GM23248 (cell line): ENCODE measurements around the gene NID2. TPM values are rescaled to one million over a fixed set of nuclear protein-coding genes. Genes with fewer than 3 reads are reported as not detected.

Source experiments
- DNase-seq: peaks from one replicate; pipeline ENCODE4 v3.0.0-alpha.2; 2015
- H2AFZ ChIP-seq: fragments of 200-600 bp; sonication (generic); 2 replicates; pipeline ENCODE4 v1.6.1; 2016; ENCODE audit warnings: antibody characterized with exemption
- H3F3A ChIP-seq: fragments of 200-600 bp; sonication (generic); 2 replicates; pipeline ENCODE4 v1.6.1; 2016; ENCODE audit warnings: mild to moderate bottlenecking, antibody characterized with exemption, mixed run types; ENCODE audit not compliant: insufficient read depth
- H3K27ac ChIP-seq: fragments of 200-600 bp; sonication (generic); 2 replicates; pipeline ENCODE4 v1.5.1; 2016; ENCODE audit warnings: mild to moderate bottlenecking
- H3K27me3 ChIP-seq: fragments of 200-600 bp; sonication (generic); replicated peaks from 2 replicates; pipeline ENCODE4 v1.6.1; 2016; ENCODE audit warnings: mild to moderate bottlenecking; ENCODE audit not compliant: insufficient read depth
- H3K36me3 ChIP-seq: fragments of 200-600 bp; sonication (generic); 2 replicates; pipeline ENCODE4 v1.6.1; 2016; ENCODE audit warnings: low read depth, mild to moderate bottlenecking
- H3K4me1 ChIP-seq: fragments of 200-600 bp; sonication (generic); 2 replicates; pipeline ENCODE4 v1.6.1; 2016; ENCODE audit warnings: mild to moderate bottlenecking; ENCODE audit not compliant: insufficient read depth
- H3K4me2 ChIP-seq: fragments of 200-600 bp; sonication (generic); one replicate; pipeline ENCODE4 v1.6.1; 2016; ENCODE audit warnings: mild to moderate bottlenecking; ENCODE audit not compliant: unreplicated experiment
- H3K4me3 ChIP-seq: fragments of 200-600 bp; sonication (generic); 2 replicates; pipeline ENCODE4 v1.5.1; 2016; ENCODE audit warnings: mild to moderate bottlenecking
- H3K79me2 ChIP-seq: fragments of 200-600 bp; sonication (generic); 2 replicates; pipeline ENCODE4 v1.6.1; 2016; ENCODE audit warnings: mild to moderate bottlenecking; ENCODE audit not compliant: insufficient read depth
- H3K9ac ChIP-seq: fragments of 200-600 bp; sonication (generic); 2 replicates; pipeline ENCODE4 v1.6.1; 2016; ENCODE audit warnings: mild to moderate bottlenecking
- H3K9me2 ChIP-seq: fragments of 200-600 bp; sonication (generic); 2 replicates; pipeline ENCODE4 v1.6.1; 2016; ENCODE audit warnings: mixed run types, mild to moderate bottlenecking, moderate library complexity; ENCODE audit not compliant: insufficient read depth
- H3K9me3 ChIP-seq: fragments of 200-600 bp; sonication (generic); one replicate; pipeline ENCODE4 v1.6.1; 2017; ENCODE audit warnings: low read depth
- H4K20me1 ChIP-seq: fragments of 200-600 bp; sonication (generic); 2 replicates; pipeline ENCODE4 v1.6.0; 2016; ENCODE audit not compliant: insufficient read depth
- EZH2 ChIP-seq: fragments of 200-600 bp; sonication (generic); IDR thresholded peaks from 2 replicates; pipeline ENCODE4 v1.6.1; 2018; ENCODE audit warnings: antibody characterized with exemption, mild to moderate bottlenecking; ENCODE audit not compliant: insufficient read depth, poor library complexity, severe bottlenecking
- EZH2phosphoT487 ChIP-seq: fragments of 200-600 bp; sonication (generic); IDR thresholded peaks from 2 replicates; pipeline ENCODE4 v1.6.1; 2018; ENCODE audit warnings: antibody characterized with exemption, moderate library complexity, mild to moderate bottlenecking, low read depth; ENCODE audit not compliant: insufficient read depth
- WGBS, 2 experiments: methylation state at CpG; one replicate each; pipeline ENCODE4 v1.1.6; 2015 to 2017; ENCODE audit warnings: low lambda C conversion rate in 2 of 2, low coverage in 1 of 2; ENCODE audit errors: missing lambda C conversion rate in 2 of 2; 5-methylcytosine and 5-hydroxymethylcytosine counted together
- in situ Hi-C: fragments of 300-500 bp; cut with MboI; formaldehyde crosslinking; loops from 2 replicates; pipeline ENCODE4 v1.15.0; 2020
- polyA plus RNA-seq: library from polyadenylated mRNA; unstranded; fragments of >200 nt; fragmentation: Nextera tagmentation; extraction: Ambion mirVana; gene quantifications from 2 replicates; pipeline ENCODE4 v1.2.1, GENCODE V29; 2016
- total RNA-seq: library from RNA; depleted of rRNA; stranded (reverse); fragments of >200 nt; shearing (Covaris generic); gene quantifications from 2 replicates; pipeline ENCODE4 v1.2.3, GENCODE V29; 2014

The NID2 gene
- total and polyA plus RNA-seq, 2 experiments from 2014 or later: 39.8 to 59.8 TPM

DNA sequence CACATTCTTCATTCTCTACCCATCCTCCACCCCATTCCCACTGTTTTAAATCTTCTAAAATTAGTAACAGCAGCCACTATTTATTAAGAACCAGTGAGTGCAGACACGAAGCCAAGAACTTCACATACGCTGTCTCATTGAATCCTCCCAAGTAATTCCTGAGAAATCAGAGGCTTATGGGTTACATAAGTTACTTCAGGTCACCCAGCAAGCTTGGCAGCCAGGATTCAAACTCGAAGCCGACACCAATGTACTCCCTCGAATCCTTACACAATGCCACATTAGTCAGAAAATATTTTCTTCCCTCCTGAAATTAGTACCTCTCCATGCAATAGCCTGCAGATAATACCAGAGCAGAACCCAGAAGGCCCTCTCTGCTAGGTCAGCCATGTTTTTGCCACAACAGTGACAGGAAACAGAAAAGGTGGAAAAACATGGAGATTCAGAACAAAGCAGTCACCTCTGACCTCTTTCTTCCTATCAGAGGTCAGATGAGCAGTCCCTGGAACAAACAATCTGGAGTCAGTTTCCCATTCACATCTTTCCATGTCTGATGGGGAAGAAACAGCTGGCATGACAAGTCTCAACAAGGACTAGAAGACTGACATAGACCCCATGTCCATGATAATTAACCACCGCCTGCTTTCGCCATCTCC is 16.4 kb downstream of the NID2 start:
- DNase-seq: peak; percentile 95
- Histone ChIP-seq H3K9ac (peak overlapping the region; percentile 76), H3K9me2 (no peaks in the 10 kb centered on the region), H3K9me3 (no peaks in the 10 kb centered on the region), H3K27me3 (no peaks in the 10 kb centered on the region), H2AFZ (no peak overlapping the region), H3K4me1 (peaks cover 63% of the 10 kb centered on the region), H3F3A (peaks cover 43% of the 10 kb centered on the region), H3K36me3 (no peaks in the 10 kb centered on the region), H3K4me3 (peak overlapping the region; percentile 30; the same call in 1 of the 2 replicates), H3K27ac (peak overlapping the region; percentile 94), H4K20me1 (no peaks in the 10 kb centered on the region), H3K4me2 (peak overlapping the region; percentile 54), H3K79me2 (peaks cover 40% of the 10 kb centered on the region)
- TF ChIP-seq EZH2phosphoT487 (no peak), EZH2 (no peak)
- 27 to 30% methylated on average over 7 of the region's 7 CpGs for WGBS, 2 experiments
- in situ Hi-C loops: no loop called here

DNA sequence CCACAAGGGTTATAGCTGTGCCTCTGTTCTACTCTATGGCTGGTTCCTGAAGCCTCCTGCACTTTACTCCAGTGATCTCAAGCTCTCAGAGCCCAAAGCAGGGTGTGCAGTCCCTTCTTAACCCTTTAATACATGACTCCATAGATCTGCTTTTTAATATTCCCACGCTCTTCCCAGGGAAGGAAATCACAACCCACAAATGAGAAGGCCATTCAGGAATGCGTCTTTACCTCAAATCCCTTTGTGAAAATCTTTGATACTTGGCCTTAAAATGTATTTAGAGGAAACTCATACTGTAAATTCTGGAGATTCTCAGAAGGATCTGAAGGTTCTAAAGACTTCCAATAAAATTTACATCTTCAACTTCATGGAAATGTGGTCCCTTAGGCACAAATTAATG is 17.0 kb downstream of the NID2 start:
- H3K9me3 ChIP-seq: no peaks in the 10 kb centered on the region
- H3K27ac ChIP-seq: peak overlapping the region; percentile 94
- DNase-seq: peak; percentile 78
- no peak overlapping the region for H2AFZ ChIP-seq
- H3K4me2 ChIP-seq: peak overlapping the region; percentile 54
- H3K9me2 ChIP-seq: no peaks in the 10 kb centered on the region
- in situ Hi-C loops: no loop called here
- WGBS, 2 experiments: 13 to 18% methylated on average over 2 of the region's 2 CpGs
- peak overlapping the region; percentile 30; the same call in 1 of the 2 replicates for H3K4me3 ChIP-seq
- H3K36me3 ChIP-seq: no peaks in the 10 kb centered on the region
- H3F3A ChIP-seq: peaks cover 43% of the 10 kb centered on the region
- peak overlapping the region; percentile 76 for H3K9ac ChIP-seq
- H4K20me1 ChIP-seq: no peaks in the 10 kb centered on the region
- peaks cover 63% of the 10 kb centered on the region for H3K4me1 ChIP-seq
- no peaks in the 10 kb centered on the region for H3K27me3 ChIP-seq
- H3K79me2 ChIP-seq: peaks cover 45% of the 10 kb centered on the region
- TF ChIP-seq EZH2: no peak
- no peak for TF ChIP-seq EZH2phosphoT487

DNA sequence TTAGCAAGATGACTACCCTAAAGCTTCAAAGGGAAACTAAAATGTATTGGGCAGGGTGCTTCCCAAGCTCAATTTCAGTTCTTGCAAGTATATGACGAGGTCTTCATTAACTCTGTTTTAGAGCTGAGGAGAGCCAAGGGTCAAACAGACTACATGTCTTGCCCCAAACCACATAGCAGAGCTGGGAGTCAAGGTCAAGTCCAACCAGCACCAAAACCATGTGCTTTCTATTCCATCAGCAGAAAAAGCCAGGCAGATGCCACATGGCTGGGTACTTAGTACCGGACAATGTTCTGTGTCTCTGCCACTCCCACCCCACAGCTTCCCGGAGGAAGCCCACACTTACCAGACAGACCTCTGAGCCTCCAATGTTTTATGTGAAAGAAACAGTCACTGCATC is 17.6 kb downstream of the NID2 start:
- H4K20me1 ChIP-seq: no peaks in the 10 kb centered on the region
- peak overlapping the region; percentile 94 for H3K27ac ChIP-seq
- H2AFZ ChIP-seq: no peak overlapping the region
- H3K4me3 ChIP-seq: no peak overlapping the region
- H3K27me3 ChIP-seq: no peaks in the 10 kb centered on the region
- H3K4me1 ChIP-seq: peaks cover 67% of the 10 kb centered on the region
- no peak for TF ChIP-seq EZH2
- TF ChIP-seq EZH2phosphoT487: no peak
- peak overlapping the region; percentile 54 for H3K4me2 ChIP-seq
- no peaks in the 10 kb centered on the region for H3K36me3 ChIP-seq
- no peaks in the 10 kb centered on the region for H3K9me2 ChIP-seq
- H3F3A ChIP-seq: peaks cover 43% of the 10 kb centered on the region
- DNase-seq: peak; percentile 21
- in situ Hi-C loops: no loop called here
- 77% methylated on average over 3 of the region's 3 CpGs for WGBS, 2 experiments
- peaks cover 52% of the 10 kb centered on the region for H3K79me2 ChIP-seq
- peak overlapping the region; percentile 76 for H3K9ac ChIP-seq
- no peaks in the 10 kb centered on the region for H3K9me3 ChIP-seq

DNA sequence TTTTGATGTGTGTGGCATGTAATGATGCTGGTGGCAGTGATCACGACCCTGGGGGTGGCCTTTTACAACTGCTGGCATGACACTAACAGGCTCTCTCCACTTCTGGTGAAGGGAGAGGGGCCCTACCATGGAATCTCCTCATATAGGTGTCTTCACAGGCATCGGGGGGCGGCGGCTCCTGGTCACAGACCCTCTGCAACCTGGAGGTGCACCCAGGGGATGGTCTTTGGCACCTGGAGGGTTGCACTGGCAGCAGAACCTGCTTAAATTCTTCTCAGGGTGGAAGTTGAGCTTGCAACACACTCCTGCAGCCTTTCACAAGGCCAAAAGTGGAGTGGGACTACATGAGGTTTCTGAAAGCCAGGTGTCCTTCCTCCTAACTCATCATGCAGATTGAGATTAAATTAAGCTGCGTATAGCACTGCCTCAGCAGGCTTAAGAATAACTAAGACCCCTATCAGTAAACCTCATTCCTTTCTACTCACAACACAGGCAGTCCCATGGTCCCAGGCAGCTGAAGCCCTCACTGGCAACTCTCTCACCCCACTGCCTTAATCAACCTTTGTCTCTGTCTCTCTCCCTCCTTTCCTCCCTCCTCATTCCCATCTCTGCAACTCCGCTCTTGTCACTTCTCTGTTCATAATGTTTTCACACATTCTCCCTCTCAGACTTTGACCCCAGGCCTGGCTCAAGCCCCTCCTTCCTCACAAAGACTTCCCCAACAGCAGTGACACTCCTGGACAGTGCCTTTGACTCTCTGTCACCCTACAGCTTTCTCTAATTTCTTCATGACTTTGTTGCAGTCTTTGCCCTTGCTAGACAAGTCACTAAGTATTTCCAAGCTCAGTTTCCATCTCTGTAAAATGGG is 18.9 kb downstream of the NID2 start:
- no peak overlapping the region for H2AFZ ChIP-seq
- 78% methylated on average over 6 of the region's 6 CpGs for WGBS, 2 experiments
- H3K27ac ChIP-seq: no peak overlapping the region
- peaks cover 37% of the 10 kb centered on the region for H3F3A ChIP-seq
- no peaks in the 10 kb centered on the region for H3K9me3 ChIP-seq
- no peak overlapping the region for H3K4me3 ChIP-seq
- in situ Hi-C loops: no loop called here
- TF ChIP-seq EZH2 (no peak), EZH2phosphoT487 (no peak)
- no peak overlapping the region for H3K9ac ChIP-seq
- DNase-seq: no peak
- H3K4me2 ChIP-seq: no peak overlapping the region
- H3K79me2 ChIP-seq: peaks cover 57% of the 10 kb centered on the region
- no peaks in the 10 kb centered on the region for H4K20me1 ChIP-seq
- H3K4me1 ChIP-seq: peaks cover 66% of the 10 kb centered on the region
- no peaks in the 10 kb centered on the region for H3K27me3 ChIP-seq
- H3K9me2 ChIP-seq: no peaks in the 10 kb centered on the region
- no peaks in the 10 kb centered on the region for H3K36me3 ChIP-seq
